Keratinocyte (primary cell): Measurements from ENCODE around the gene ZNF428. TPM values are rescaled to one million over a fixed set of nuclear protein-coding genes. Genes with fewer than 3 reads are reported as not detected.

Experiments
- DNase-seq: peaks from one replicate; pipeline ENCODE4 v3.0.0-alpha.2; 2011; ENCODE audit warnings: low read depth, missing footprints, low spot score
- FAIRE-seq: peaks from 2 replicates; lab custom pipeline; 2011; peaks lifted over from hg19 to GRCh38; lab: Jason Lieb, UNC
- H2AFZ ChIP-seq: 2 replicates; pipeline ENCODE4 v1.6.0; 2012; ENCODE audit warnings: low read length, control low read depth, inconsistent platforms; ENCODE audit not compliant: control insufficient read depth
- H3K27ac ChIP-seq: 2 replicates; pipeline ENCODE4 v1.5.1; 2011; ENCODE audit warnings: low read length; ENCODE audit not compliant: control insufficient read depth, insufficient read depth
- H3K27me3 ChIP-seq: 3 replicates; pipeline ENCODE4 v1.6.0; 2011; ENCODE audit warnings: low read length; ENCODE audit not compliant: control insufficient read depth, insufficient read depth; ENCODE audit errors: extremely low read depth
- H3K36me3 ChIP-seq, 2 experiments: 2 replicates in 1 of 2; 3 replicates in 1 of 2; pipeline ENCODE4 v1.5.1; 2011; ENCODE audit warnings: low read length in 2 of 2, mild to moderate bottlenecking in 1 of 2; ENCODE audit not compliant: control insufficient read depth in 2 of 2, insufficient read depth in 2 of 2; ENCODE audit errors: extremely low read depth in 1 of 2
- H3K4me1 ChIP-seq: 3 replicates; pipeline ENCODE4 v1.5.1; 2011; ENCODE audit warnings: low read length; ENCODE audit not compliant: control insufficient read depth, insufficient read depth; ENCODE audit errors: extremely low read depth
- H3K4me2 ChIP-seq: 3 replicates; pipeline ENCODE4 v1.6.0; 2011; ENCODE audit warnings: low read depth, low read length; ENCODE audit not compliant: control insufficient read depth, insufficient read depth; ENCODE audit errors: extremely low read depth
- H3K4me3 ChIP-seq, 3 experiments: fragments of 200-600 bp in 1 of 3; sonication (generic) in 1 of 3; 2 replicates in 2 of 3; 3 replicates in 1 of 3; pipeline ENCODE4 v1.5.1; 2011 to 2016; ENCODE audit warnings: low read length in 3 of 3, mild to moderate bottlenecking in 3 of 3, control low read depth in 2 of 3, inconsistent platforms in 1 of 3, low read depth in 1 of 3, mixed read lengths in 1 of 3, mixed run types in 1 of 3, moderate library complexity in 1 of 3; ENCODE audit not compliant: control insufficient read depth in 2 of 3, insufficient read depth in 2 of 3; ENCODE audit errors: extremely low read depth in 1 of 3
- H3K79me2 ChIP-seq: 2 replicates; pipeline ENCODE4 v1.6.0; 2012; ENCODE audit warnings: low read length; ENCODE audit not compliant: control insufficient read depth, insufficient read depth
- H3K9ac ChIP-seq: 3 replicates; pipeline ENCODE4 v1.6.0; 2011; ENCODE audit warnings: low read length; ENCODE audit not compliant: control insufficient read depth, insufficient read depth; ENCODE audit errors: extremely low read depth
- H3K9me1 ChIP-seq: 3 replicates; pipeline ENCODE4 v1.6.0; 2011; ENCODE audit warnings: low read length; ENCODE audit not compliant: control insufficient read depth, insufficient read depth; ENCODE audit errors: extremely low read depth
- H3K9me3 ChIP-seq: 2 replicates; pipeline ENCODE4 v1.5.1; 2012; ENCODE audit warnings: low read depth, low read length; ENCODE audit not compliant: control insufficient read depth
- H4K20me1 ChIP-seq: 3 replicates; pipeline ENCODE4 v1.6.0; 2011; ENCODE audit warnings: low read length; ENCODE audit not compliant: control insufficient read depth, insufficient read depth; ENCODE audit errors: extremely low read depth
- CTCF ChIP-seq, 3 experiments: IDR thresholded peaks in 1 of 3; conservative IDR thresholded peaks in 1 of 3; optimal IDR thresholded peaks in 1 of 3; 2 replicates in 2 of 3; 3 replicates in 1 of 3; pipeline versions ENCODE3 to v1.5.1; 2011; ENCODE audit warnings: low read length in 3 of 3, mild to moderate bottlenecking in 3 of 3, moderate library complexity in 2 of 3, control low read depth in 1 of 3, inconsistent platforms in 1 of 3; ENCODE audit not compliant: insufficient read depth in 2 of 3; ENCODE audit errors: extremely low read depth in 1 of 3
- EZH2 ChIP-seq: IDR thresholded peaks from one replicate; pipeline ENCODE4 v1.6.1; 2012; ENCODE audit warnings: inconsistent platforms, mild to moderate bottlenecking, low read length, moderate library complexity
- dilution Hi-C: fragments of 300-500 bp; cut with MboI; formaldehyde crosslinking; loops from one replicate; pipeline ENCODE4 v1.7.0; 2020; ENCODE audit warnings: low sequenced_read_pairs; ENCODE audit not compliant: extremely low pct_ligation_motif_present
- polyA plus RNA-seq, 5 experiments: library from polyadenylated mRNA; depleted of rRNA in 3 of 5; stranded (reverse) in 3 of 5; stranded (forward) in 1 of 5; unstranded in 1 of 5; fragments of >200 nt; gene quantifications; 1 replicate in 1 of 5; 2 replicates in 3 of 5; 3 replicates in 1 of 5; pipeline versions ENCODE4 v1.2.1 to v1.2.3, GENCODE V29; 2011 to 2012; ENCODE audit warnings: missing spikeins in 2 of 5, low read depth in 1 of 5, low replicate concordance in 1 of 5

The ZNF428 gene
- polyA plus RNA-seq, 1 donor (not counting 4 experiments of a cell fraction or from before 2014, with no cell fraction given): 13.9 TPM

- Histone ChIP-seq H3K4me3 (no peak overlapping the region), H2AFZ (no peak overlapping the region), H3K27me3 (no peaks in the 10 kb centered on the region), H3K27ac (no peak overlapping the region), H3K4me2 (no peak overlapping the region), H3K9me1 (no peaks in the 10 kb centered on the region), H4K20me1 (no peaks in the 10 kb centered on the region), H3K9me3 (no peaks in the 10 kb centered on the region), H3K4me1 (peaks cover 27% of the 10 kb centered on the region), H3K9ac (no peak overlapping the region), H3K36me3 (peaks cover 0 to 4% of the 10 kb centered on the region in 2 experiments), H3K79me2 (peaks cover 20% of the 10 kb centered on the region)
- FAIRE-seq (no peak), DNase-seq (no peak)
- dilution Hi-C loops: no loop called here
- no peak for TF ChIP-seq CTCF (optimal IDR thresholded peaks at IDR 0.05 in 1 of 3, IDR thresholded peaks at IDR 0.05 in 1 of 3, conservative IDR thresholded peaks at IDR 0.05 in 1 of 3; ENCODE audit: extremely low read depth in 1 of 3, insufficient read depth in 2 of 3, low read length in 3 of 3)
- TF ChIP-seq EZH2: no peak
These were observed 47.2 kb downstream of the ZNF428 start for GRCh38 chr19:43572171-43572588.

GRCh38 chr19:43570174-43570791, 49.1 kb downstream of the ZNF428 start:
- Histone ChIP-seq H3K27me3 (no peaks in the 10 kb centered on the region), H3K9ac (no peak overlapping the region), H4K20me1 (no peaks in the 10 kb centered on the region), H3K9me1 (no peaks in the 10 kb centered on the region), H3K4me3 (no peak overlapping the region), H3K4me1 (peaks cover 13% of the 10 kb centered on the region), H3K4me2 (no peak overlapping the region), H3K36me3 (peaks cover 0 to 4% of the 10 kb centered on the region in 2 experiments), H2AFZ (no peak overlapping the region), H3K9me3 (no peaks in the 10 kb centered on the region), H3K79me2 (peaks cover 20% of the 10 kb centered on the region), H3K27ac (no peak overlapping the region)
- DNase-seq (no peak), FAIRE-seq (peak; percentile 55)
- dilution Hi-C loops: no loop called here
- no peak for TF ChIP-seq EZH2

GRCh38 chr19:43569657-43570056, 49.8 kb downstream of the ZNF428 start:
- H3K4me1 ChIP-seq: peaks cover 10% of the 10 kb centered on the region
- no peak overlapping the region for H3K4me3 ChIP-seq
- no peak overlapping the region for H2AFZ ChIP-seq
- H3K4me2 ChIP-seq: no peak overlapping the region
- H3K36me3 ChIP-seq: peaks cover 0 to 4% of the 10 kb centered on the region in 2 experiments
- peaks cover 15% of the 10 kb centered on the region for H3K79me2 ChIP-seq
- H3K9me1 ChIP-seq: no peaks in the 10 kb centered on the region
- H3K9ac ChIP-seq: no peak overlapping the region
- no peaks in the 10 kb centered on the region for H3K9me3 ChIP-seq
- DNase-seq (no peak), FAIRE-seq (no peak)
- H3K27ac ChIP-seq: no peak overlapping the region
- H4K20me1 ChIP-seq: no peaks in the 10 kb centered on the region
- dilution Hi-C loops: no loop called here
- H3K27me3 ChIP-seq: no peaks in the 10 kb centered on the region
- TF ChIP-seq CTCF (optimal IDR thresholded peaks at IDR 0.05 in 1 of 3, IDR thresholded peaks at IDR 0.05 in 1 of 3, conservative IDR thresholded peaks at IDR 0.05 in 1 of 3; ENCODE audit: extremely low read depth in 1 of 3, insufficient read depth in 2 of 3, low read length in 3 of 3): no peak
- no peak for TF ChIP-seq EZH2
